T-helper 2 cell treated with Interferon-gamma antibody and Interleukin-4, amounts not matched to agents 5 μg/mL and 100 μg/mL, for 36 hours (primary cell): ENCODE results near the gene MTHFSD.

Source experiments
- DNase-seq: peaks from one replicate; pipeline ENCODE4 v3.0.0; 2021; ENCODE audit warnings: low spot score
- H3K27ac Mint-ChIP-seq: one replicate; pipeline ENCODE4 v1.8.0; 2021; ENCODE audit warnings: mild to moderate bottlenecking, mixed read lengths
- H3K27me3 Mint-ChIP-seq: one replicate; pipeline ENCODE4 v1.8.0; 2021; ENCODE audit warnings: low read depth, mixed read lengths
- H3K36me3 Mint-ChIP-seq: one replicate; pipeline ENCODE4 v1.8.0; 2021; ENCODE audit warnings: low read depth, mixed read lengths
- H3K4me1 Mint-ChIP-seq: one replicate; pipeline ENCODE4 v1.8.0; 2021; ENCODE audit warnings: low read depth, mixed read lengths
- H3K4me3 Mint-ChIP-seq: one replicate; pipeline ENCODE4 v1.8.0; 2022; ENCODE audit warnings: mild to moderate bottlenecking, moderate library complexity, mixed read lengths
- H3K9me3 Mint-ChIP-seq: one replicate; pipeline ENCODE4 v1.8.0; 2021; ENCODE audit warnings: mixed read lengths

The MTHFSD gene

DNA sequence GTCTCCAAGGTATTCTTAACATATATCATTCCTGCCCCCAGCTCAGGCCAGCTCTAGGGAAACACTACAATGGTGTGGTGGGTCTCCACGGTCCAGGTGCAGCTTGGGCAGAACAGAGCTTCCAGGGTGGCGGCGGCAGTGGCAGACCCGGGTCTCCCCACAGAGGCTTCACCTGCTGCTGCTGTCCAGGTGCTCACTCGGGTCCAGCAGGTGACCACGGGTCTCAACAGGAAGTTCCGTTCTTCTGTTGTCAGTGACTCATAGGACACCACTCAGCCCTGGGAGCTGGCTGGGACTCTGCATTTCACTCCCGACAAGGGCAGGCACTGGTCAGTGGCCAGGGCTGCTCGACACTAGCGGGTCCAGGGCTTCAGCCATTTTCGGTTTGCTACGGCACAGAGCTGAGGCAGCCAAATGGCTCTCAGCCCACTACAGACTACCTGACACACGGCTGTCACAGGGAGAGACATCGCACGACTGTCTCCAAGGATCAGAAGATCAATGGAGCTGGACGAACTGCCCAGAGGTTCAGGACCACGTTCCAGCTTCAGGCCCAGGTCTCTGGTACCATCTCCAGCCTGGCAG, 16.7 kb downstream of the MTHFSD start:
- Mint-ChIP-seq H3K27ac (no peak overlapping the region), H3K4me1 (no peaks in the 10 kb centered on the region), H3K9me3 (no peaks in the 10 kb centered on the region), H3K27me3 (no peaks in the 10 kb centered on the region), H3K4me3 (no peak overlapping the region), H3K36me3 (peaks cover 19% of the 10 kb centered on the region)
- DNase-seq = no peak

- H3K9me3 Mint-ChIP-seq = no peaks in the 10 kb centered on the region
- H3K4me3 Mint-ChIP-seq = no peak overlapping the region
- DNase-seq = no peak
- H3K4me1 Mint-ChIP-seq = no peaks in the 10 kb centered on the region
- no peaks in the 10 kb centered on the region for H3K27me3 Mint-ChIP-seq
- peaks cover 17% of the 10 kb centered on the region for H3K36me3 Mint-ChIP-seq
- H3K27ac Mint-ChIP-seq = no peak overlapping the region
Measured at GRCh38 chr16:86537486-86537885, 17.5 kb downstream of the MTHFSD start.

GRCh38 chr16:86536621-86537020, 18.4 kb downstream of the MTHFSD start:
- no peak for DNase-seq
- no peak overlapping the region for H3K27ac Mint-ChIP-seq
- H3K4me1 Mint-ChIP-seq = no peaks in the 10 kb centered on the region
- no peak overlapping the region for H3K4me3 Mint-ChIP-seq
- no peaks in the 10 kb centered on the region for H3K27me3 Mint-ChIP-seq
- peaks cover 17% of the 10 kb centered on the region for H3K36me3 Mint-ChIP-seq
- H3K9me3 Mint-ChIP-seq = no peaks in the 10 kb centered on the region

GRCh38 chr16:86534779-86535615, 20.0 kb downstream of the MTHFSD start:
- no peaks in the 10 kb centered on the region for H3K4me1 Mint-ChIP-seq
- H3K27me3 Mint-ChIP-seq = no peaks in the 10 kb centered on the region
- H3K36me3 Mint-ChIP-seq = peaks cover 8% of the 10 kb centered on the region
- DNase-seq = no peak
- no peaks in the 10 kb centered on the region for H3K9me3 Mint-ChIP-seq
- H3K4me3 Mint-ChIP-seq = no peak overlapping the region
- H3K27ac Mint-ChIP-seq = no peak overlapping the region

GRCh38 chr16:86533767-86534351, 21.2 kb downstream of the MTHFSD start:
- Mint-ChIP-seq H3K36me3 (peaks cover 3% of the 10 kb centered on the region), H3K9me3 (no peaks in the 10 kb centered on the region), H3K4me1 (no peaks in the 10 kb centered on the region), H3K27me3 (no peaks in the 10 kb centered on the region), H3K4me3 (no peak overlapping the region), H3K27ac (no peak overlapping the region)
- no peak for DNase-seq

- H3K4me1 Mint-ChIP-seq = no peaks in the 10 kb centered on the region
- no peaks in the 10 kb centered on the region for H3K9me3 Mint-ChIP-seq
- H3K27me3 Mint-ChIP-seq = no peaks in the 10 kb centered on the region
- no peak for DNase-seq
- no peak overlapping the region for H3K4me3 Mint-ChIP-seq
- no peak overlapping the region for H3K27ac Mint-ChIP-seq
- peaks cover 3% of the 10 kb centered on the region for H3K36me3 Mint-ChIP-seq
Measured at GRCh38 chr16:86533076-86533475, 22.0 kb downstream of the MTHFSD start.

GRCh38 chr16:86532526-86532815, 22.6 kb downstream of the MTHFSD start:
- no peaks in the 10 kb centered on the region for H3K27me3 Mint-ChIP-seq
- DNase-seq = no peak
- no peak overlapping the region for H3K4me3 Mint-ChIP-seq
- no peak overlapping the region for H3K27ac Mint-ChIP-seq
- H3K4me1 Mint-ChIP-seq = no peaks in the 10 kb centered on the region
- peaks cover 3% of the 10 kb centered on the region for H3K36me3 Mint-ChIP-seq
- H3K9me3 Mint-ChIP-seq = no peaks in the 10 kb centered on the region

- no peaks in the 10 kb centered on the region for H3K36me3 Mint-ChIP-seq
- DNase-seq = no peak
- H3K9me3 Mint-ChIP-seq = no peaks in the 10 kb centered on the region
- H3K4me3 Mint-ChIP-seq = no peak overlapping the region
- H3K27me3 Mint-ChIP-seq = no peaks in the 10 kb centered on the region
- H3K27ac Mint-ChIP-seq = no peak overlapping the region
- no peaks in the 10 kb centered on the region for H3K4me1 Mint-ChIP-seq
Measured at GRCh38 chr16:86531641-86532525, 23.2 kb downstream of the MTHFSD start.

DNA sequence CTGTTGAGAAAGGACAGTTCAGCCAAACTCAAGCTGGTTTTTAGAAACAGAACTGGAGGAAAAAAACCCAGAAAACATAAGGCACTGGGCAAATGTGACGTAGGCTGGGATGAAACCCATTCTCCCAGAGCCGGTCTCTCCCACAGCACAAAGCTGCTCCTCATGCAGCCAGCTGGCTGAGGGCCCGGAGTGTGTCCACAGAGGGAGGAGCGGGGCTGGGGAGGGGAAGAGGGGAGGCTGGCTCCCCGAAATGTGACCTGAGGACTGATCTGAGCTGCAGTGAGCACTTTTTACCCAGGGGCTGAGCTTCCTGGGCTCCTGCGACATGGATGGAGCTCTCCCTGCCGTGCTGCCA, 23.9 kb downstream of the MTHFSD start:
- no peak overlapping the region for H3K4me3 Mint-ChIP-seq

DNA sequence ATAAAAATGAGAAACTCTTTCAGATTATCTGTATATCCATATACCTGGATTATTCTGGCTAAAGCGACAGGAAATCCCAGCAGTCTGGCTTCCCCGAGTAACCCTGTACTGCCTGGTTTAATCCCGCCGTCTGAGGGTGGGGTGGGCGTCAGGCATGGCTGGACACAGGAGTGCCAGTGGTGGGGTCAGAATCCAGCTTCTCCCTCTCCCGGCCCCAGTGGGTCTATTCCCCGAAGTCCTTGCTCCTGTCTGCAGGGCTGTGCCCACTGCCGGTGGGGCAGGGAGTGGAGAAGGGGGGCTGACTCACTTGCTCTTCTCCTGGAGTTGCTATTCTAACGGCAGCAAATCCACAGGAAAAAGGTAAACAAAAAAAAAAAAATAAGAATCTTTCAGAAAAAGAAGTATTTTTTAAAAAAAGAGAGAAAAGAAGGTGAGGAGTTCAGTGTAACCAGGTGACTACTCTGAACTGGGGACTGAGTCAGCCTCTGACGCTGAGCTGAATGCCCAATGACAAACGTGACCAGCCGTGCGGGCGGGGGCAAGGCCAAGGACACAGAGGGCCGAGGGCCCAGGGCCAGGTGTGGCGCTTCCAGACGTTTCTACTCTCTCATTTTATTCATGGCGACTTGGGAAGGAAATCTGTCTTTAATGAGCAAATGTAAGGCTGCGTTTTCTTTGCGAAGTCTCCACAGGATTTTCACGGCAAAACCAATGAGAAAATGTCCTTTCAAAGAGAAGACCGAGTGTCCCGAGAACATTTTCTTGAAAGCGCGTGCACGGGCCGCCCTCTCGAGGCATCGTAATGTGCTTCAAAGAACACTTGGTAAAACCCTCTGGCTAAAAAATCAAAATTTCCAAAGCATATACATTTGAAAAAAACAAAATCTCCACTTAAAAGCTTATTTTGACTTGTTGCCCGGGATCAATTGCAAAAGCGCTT, 24.5 kb downstream of the MTHFSD start:
- peaks cover 2% of the 10 kb centered on the region for H3K27me3 Mint-ChIP-seq
- H3K9me3 Mint-ChIP-seq = no peaks in the 10 kb centered on the region
- no peaks in the 10 kb centered on the region for H3K36me3 Mint-ChIP-seq
- H3K4me1 Mint-ChIP-seq = no peaks in the 10 kb centered on the region
- H3K4me3 Mint-ChIP-seq = no peak overlapping the region
- H3K27ac Mint-ChIP-seq = no peak overlapping the region
- no peak for DNase-seq

More for the DNA sequence above, 23.9 kb downstream of the MTHFSD start:
- peaks cover 2% of the 10 kb centered on the region for H3K27me3 Mint-ChIP-seq
- no peaks in the 10 kb centered on the region for H3K4me1 Mint-ChIP-seq
- DNase-seq = no peak
- no peaks in the 10 kb centered on the region for H3K9me3 Mint-ChIP-seq
- no peaks in the 10 kb centered on the region for H3K36me3 Mint-ChIP-seq
- H3K27ac Mint-ChIP-seq = no peak overlapping the region

DNA sequence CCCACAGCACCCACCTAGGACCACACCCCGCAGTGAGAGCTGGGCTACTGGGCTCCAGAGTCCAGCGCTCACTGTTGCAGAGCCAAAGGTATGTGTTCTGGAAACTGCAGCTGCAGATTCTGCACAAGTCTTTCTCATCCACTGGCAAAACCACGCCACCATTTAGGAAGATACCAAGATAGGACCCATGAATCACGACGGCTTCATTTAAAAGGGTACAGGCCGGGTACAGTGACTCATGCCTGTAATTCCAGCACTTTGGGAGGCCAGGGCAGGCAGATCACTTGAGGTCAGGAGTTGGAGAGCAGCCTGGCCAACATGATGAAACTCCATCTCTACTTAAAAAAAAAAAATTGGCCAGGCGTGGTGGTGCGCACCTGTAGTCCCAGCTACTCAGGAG, 25.9 kb downstream of the MTHFSD start:
- DNase-seq = no peak

GRCh38 chr16:86528061-86528929, 26.7 kb downstream of the MTHFSD start:
- Mint-ChIP-seq H3K9me3 (no peaks in the 10 kb centered on the region), H3K4me3 (no peak overlapping the region), H3K27me3 (peaks cover 2% of the 10 kb centered on the region), H3K27ac (no peak overlapping the region), H3K4me1 (no peaks in the 10 kb centered on the region), H3K36me3 (no peaks in the 10 kb centered on the region)
- no peak for DNase-seq

More for the DNA sequence above, 25.9 kb downstream of the MTHFSD start:
- peaks cover 2% of the 10 kb centered on the region for H3K27me3 Mint-ChIP-seq
- no peak overlapping the region for H3K4me3 Mint-ChIP-seq
- H3K36me3 Mint-ChIP-seq = no peaks in the 10 kb centered on the region
- H3K9me3 Mint-ChIP-seq = no peaks in the 10 kb centered on the region
- H3K4me1 Mint-ChIP-seq = no peaks in the 10 kb centered on the region
- H3K27ac Mint-ChIP-seq = no peak overlapping the region
